ENCODE results near the gene CRB1. TPM values are rescaled to one million over a fixed set of nuclear protein-coding genes. Genes with fewer than 3 reads are reported as not detected.

CRB1 gene
- total and polyA plus RNA-seq, 2 of the 8 experiments (the other 6 are each of a cell fraction or from before 2014, with no cell fraction given), result 0.03 TPM; not detected in 1

GRCh38 chr1:197272791-197273190 lies 4.7 kb downstream of the CRB1 start:
- H3K27me3 ChIP-seq (replicated peaks in 1 of 4; ENCODE audit: control insufficient read depth in 3 of 4, extremely low read depth in 1 of 4, insufficient read depth in 3 of 4, low read length in 3 of 4), result no peaks in the 10 kb centered on the region
- no peaks in the 10 kb centered on the region for H3K79me1 ChIP-seq (ENCODE audit: low read depth, low read length)
- H3K79me2 ChIP-seq (ENCODE audit: control insufficient read depth in 1 of 2, insufficient read depth in 2 of 2, low read length in 2 of 2), result no peaks in the 10 kb centered on the region
- H3K27ac ChIP-seq (ENCODE audit: low read depth, low read length), result no peak overlapping the region
- no peak overlapping the region for H2BK15ac ChIP-seq (ENCODE audit: low read length)
- FAIRE-seq, result no peak
- DNase-seq (ENCODE audit: low read depth in 1 of 2, low spot score in 2 of 2), result no peak
- no peak overlapping the region for H3K9ac ChIP-seq (replicated peaks in 1 of 4; ENCODE audit: extremely low read depth in 1 of 4, low read depth in 3 of 4, low read length in 3 of 4)
- no peak overlapping the region for H2BK120ac ChIP-seq (replicated peaks; ENCODE audit: low read depth, low read length)
- no peak overlapping the region for H3K56ac ChIP-seq (replicated peaks; ENCODE audit: insufficient read length, low read depth, low read length)
- H2BK5ac ChIP-seq (ENCODE audit: low read depth, low read length), result no peak overlapping the region
- no peak overlapping the region for H4K5ac ChIP-seq (ENCODE audit: insufficient read length, low read depth, low read length)
- H3K18ac ChIP-seq (ENCODE audit: extremely low read depth, low read length), result no peak overlapping the region
- H3K4ac ChIP-seq (replicated peaks; ENCODE audit: insufficient read length, low read depth, low read length), result no peak overlapping the region
- no peak overlapping the region for H2AFZ ChIP-seq (ENCODE audit: low read length)
- H4K8ac ChIP-seq (ENCODE audit: extremely low read depth, insufficient read depth, low read length), result no peak overlapping the region
- H3K23ac ChIP-seq (ENCODE audit: insufficient read length), result no peak overlapping the region
- H3K4me3 ChIP-seq (ENCODE audit: extremely low read depth in 1 of 4, insufficient read depth in 2 of 4, low read depth in 3 of 4, low read length in 4 of 4), result no peak overlapping the region
- H4K20me1 ChIP-seq (replicated peaks in 1 of 2; ENCODE audit: control insufficient read depth in 1 of 2, insufficient read depth in 2 of 2, low read length in 2 of 2), result no peaks in the 10 kb centered on the region
- H3K36me3 ChIP-seq (ENCODE audit: control insufficient read depth in 2 of 4, insufficient read depth in 4 of 4, low read length in 3 of 4), result no peaks in the 10 kb centered on the region
- H3K23me2 ChIP-seq (ENCODE audit: low read depth, low read length), result no peaks in the 10 kb centered on the region
- H4K91ac ChIP-seq (replicated peaks; ENCODE audit: insufficient read length, low read length), result no peak overlapping the region
- no peak overlapping the region for H2BK12ac ChIP-seq (ENCODE audit: low read depth, low read length)
- no peak overlapping the region for H3K4me2 ChIP-seq (ENCODE audit: insufficient read depth in 1 of 2, low read depth in 2 of 2, low read length in 2 of 2)
- CTCF ChIA-PET (ENCODE audit: partially characterized antibody), result no interaction called here
- H2AK5ac ChIP-seq (ENCODE audit: low read depth, low read length), result no peak overlapping the region
- POLR2A ChIA-PET (ENCODE audit: partially characterized antibody), result no interaction called here
- no peaks in the 10 kb centered on the region for H3K4me1 ChIP-seq (replicated peaks in 1 of 4; ENCODE audit: control insufficient read depth in 3 of 4, insufficient read depth in 4 of 4, low read length in 3 of 4)
- no peak overlapping the region for H3K14ac ChIP-seq (ENCODE audit: insufficient read length)
- H2BK20ac ChIP-seq (ENCODE audit: low read length), result no peak overlapping the region
- no peaks in the 10 kb centered on the region for H3K9me3 ChIP-seq (ENCODE audit: insufficient read depth in 2 of 2, low read depth in 1 of 2, low read length in 1 of 2)
- no peak for TF ChIP-seq GABPA (IDR thresholded peaks at IDR 0.05; ENCODE audit: borderline replicate concordance, insufficient read depth, low read length)
- no peak for TF ChIP-seq EP300 (IDR thresholded peaks at IDR 0.05; ENCODE audit: borderline replicate concordance in 1 of 2, low read depth in 2 of 2, low read length in 2 of 2)
- no peak for TF ChIP-seq KDM5A (IDR thresholded peaks at IDR 0.05; ENCODE audit: low read length)
- TF ChIP-seq, protein P1, sequence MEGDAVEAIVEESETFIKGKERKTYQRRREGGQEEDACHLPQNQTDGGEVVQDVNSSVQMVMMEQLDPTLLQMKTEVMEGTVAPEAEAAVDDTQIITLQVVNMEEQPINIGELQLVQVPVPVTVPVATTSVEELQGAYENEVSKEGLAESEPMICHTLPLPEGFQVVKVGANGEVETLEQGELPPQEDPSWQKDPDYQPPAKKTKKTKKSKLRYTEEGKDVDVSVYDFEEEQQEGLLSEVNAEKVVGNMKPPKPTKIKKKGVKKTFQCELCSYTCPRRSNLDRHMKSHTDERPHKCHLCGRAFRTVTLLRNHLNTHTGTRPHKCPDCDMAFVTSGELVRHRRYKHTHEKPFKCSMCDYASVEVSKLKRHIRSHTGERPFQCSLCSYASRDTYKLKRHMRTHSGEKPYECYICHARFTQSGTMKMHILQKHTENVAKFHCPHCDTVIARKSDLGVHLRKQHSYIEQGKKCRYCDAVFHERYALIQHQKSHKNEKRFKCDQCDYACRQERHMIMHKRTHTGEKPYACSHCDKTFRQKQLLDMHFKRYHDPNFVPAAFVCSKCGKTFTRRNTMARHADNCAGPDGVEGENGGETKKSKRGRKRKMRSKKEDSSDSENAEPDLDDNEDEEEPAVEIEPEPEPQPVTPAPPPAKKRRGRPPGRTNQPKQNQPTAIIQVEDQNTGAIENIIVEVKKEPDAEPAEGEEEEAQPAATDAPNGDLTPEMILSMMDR (IDR thresholded peaks at IDR 0.05; ENCODE audit: control extremely low read depth in 1 of 3, insufficient read depth in 1 of 3, low read depth in 1 of 3, low read length in 3 of 3), result no peak
- no peak for TF ChIP-seq PHF8 (conservative IDR thresholded peaks at IDR 0.05; ENCODE audit: low read depth, low read length)
- TF ChIP-seq TAF7 (optimal IDR thresholded peaks at IDR 0.05; ENCODE audit: borderline replicate concordance, low read depth, low read length), result no peak
- TF ChIP-seq TEAD4 (IDR thresholded peaks at IDR 0.05; ENCODE audit: low read depth, low read length), result no peak
- TF ChIP-seq HDAC2 (IDR thresholded peaks at IDR 0.05; ENCODE audit: borderline replicate concordance in 1 of 2, low read depth in 2 of 2, low read length in 2 of 2), result no peak
- no peak for TF ChIP-seq NRF1 (IDR thresholded peaks at IDR 0.05; ENCODE audit: low read depth, low read length)
- TF ChIP-seq ZNF274 (IDR thresholded peaks at IDR 0.05; ENCODE audit: borderline replicate concordance, extremely low read depth, low read length), result no peak
- no peak for TF ChIP-seq RFX5 (IDR thresholded peaks at IDR 0.05; ENCODE audit: borderline replicate concordance, low read depth, low read length)
- TF ChIP-seq RAD21 (IDR thresholded peaks at IDR 0.05 in 1 of 2, conservative IDR thresholded peaks at IDR 0.05 in 1 of 2; ENCODE audit: low read depth in 2 of 2, low read length in 2 of 2), result no peak
